IMR-90 (cell line): Measurements from ENCODE around the gene FBXW7. TPM values are rescaled to one million over a fixed set of nuclear protein-coding genes. Genes with fewer than 3 reads are reported as not detected.

Experiments
- ATAC-seq: fragments of 200-7000 bp; cut with Tn5 transposase; 2 replicates; pipeline ENCODE4 v1.9.1; 2020; ENCODE audit warnings: low read depth, mild to moderate bottlenecking, moderate library complexity
- BruUV-seq: library from RNA; stranded (reverse); fragments of 400-500 nt; replicated peaks from 2 replicates; lab custom pipeline; 2021; lab: Mats Ljungman, UMichigan
- CTCF ChIA-PET: fragments of 300-600 bp; formaldehyde crosslinking; extraction: SDS; loops from one replicate; lab custom pipeline; 2021; ENCODE audit warnings: antibody characterized with exemption; lab: Yijun Ruan, JAX
- POLR2A ChIA-PET: fragments of 300-600 bp; sonication (Branson Sonifier 250); formaldehyde crosslinking; loops from one replicate; lab custom pipeline; 2022; ENCODE audit warnings: antibody characterized with exemption; ENCODE audit not compliant: unreplicated experiment; lab: Charles Lee
- DNase-seq: peaks from one replicate; pipeline ENCODE4 v3.0.0; 2013
- H2AFZ ChIP-seq: replicated peaks from 2 replicates; pipeline ENCODE3; 2013; ENCODE audit warnings: low read length, mild to moderate bottlenecking; ENCODE audit not compliant: poor library complexity
- H2AK5ac ChIP-seq: 2 replicates; pipeline ENCODE4 v1.6.1; 2013; ENCODE audit warnings: low read depth, low read length, inconsistent platforms
- H2AK9ac ChIP-seq: replicated peaks from 2 replicates; pipeline ENCODE3; 2013; ENCODE audit warnings: mild to moderate bottlenecking, low read depth, low read length, moderate library complexity; ENCODE audit not compliant: poor library complexity
- H2BK120ac ChIP-seq: 2 replicates; pipeline ENCODE4 v1.6.1; 2013; ENCODE audit warnings: low read depth, low read length, inconsistent platforms
- H2BK15ac ChIP-seq: 3 replicates; pipeline ENCODE4 v1.6.1; 2013; ENCODE audit warnings: low read depth, low read length, inconsistent platforms
- H2BK20ac ChIP-seq: 2 replicates; pipeline ENCODE4 v1.6.1; 2013; ENCODE audit warnings: low read depth, mild to moderate bottlenecking, inconsistent platforms, low read length, moderate library complexity
- H2BK5ac ChIP-seq: 2 replicates; pipeline ENCODE4 v1.6.1; 2013; ENCODE audit warnings: mild to moderate bottlenecking, low read depth, low read length, inconsistent platforms; ENCODE audit not compliant: poor library complexity, severe bottlenecking
- H3K14ac ChIP-seq: replicated peaks from 2 replicates; pipeline ENCODE4 v1.6.1; 2013; ENCODE audit warnings: low read depth, low read length, inconsistent platforms
- H3K18ac ChIP-seq: 2 replicates; pipeline ENCODE4 v1.6.1; 2013; ENCODE audit warnings: low read depth, low read length, control low read depth
- H3K23ac ChIP-seq: 2 replicates; pipeline ENCODE4 v1.6.1; 2013; ENCODE audit warnings: low read depth, low read length, inconsistent platforms
- H3K27ac ChIP-seq: 2 replicates; pipeline ENCODE4 v1.5.1; 2013; ENCODE audit warnings: mild to moderate bottlenecking, control low read depth, low read length; ENCODE audit not compliant: insufficient read depth
- H3K27me3 ChIP-seq: 2 replicates; pipeline ENCODE4 v1.6.1; 2013; ENCODE audit warnings: low read length; ENCODE audit not compliant: control insufficient read depth, insufficient read depth
- H3K36me3 ChIP-seq: 2 replicates; pipeline ENCODE4 v1.6.1; 2013; ENCODE audit warnings: low read length, mixed read lengths; ENCODE audit not compliant: control insufficient read depth, insufficient read depth
- H3K4ac ChIP-seq: 2 replicates; pipeline ENCODE4 v1.6.1; 2013; ENCODE audit warnings: low read depth, low read length, inconsistent platforms
- H3K4me1 ChIP-seq: 2 replicates; pipeline ENCODE4 v1.6.1; 2013; ENCODE audit warnings: low read length, mixed read lengths; ENCODE audit not compliant: control insufficient read depth, insufficient read depth
- H3K4me2 ChIP-seq: 2 replicates; pipeline ENCODE4 v1.6.1; 2013; ENCODE audit warnings: low read depth, mild to moderate bottlenecking, control low read depth, low read length, moderate library complexity
- H3K4me3 ChIP-seq: 2 replicates; pipeline ENCODE4 v1.5.1; 2013; ENCODE audit warnings: low read depth, mild to moderate bottlenecking, control low read depth, low read length, moderate library complexity; ENCODE audit not compliant: insufficient read depth
- H3K56ac ChIP-seq: 2 replicates; pipeline ENCODE4 v1.6.1; 2013; ENCODE audit warnings: low read length, inconsistent platforms; ENCODE audit not compliant: insufficient read depth; ENCODE audit errors: extremely low read depth
- H3K79me1 ChIP-seq, 2 experiments: 2 replicates each; pipeline ENCODE4 v1.6.1; 2013; ENCODE audit warnings: low read length in 2 of 2, inconsistent platforms in 1 of 2, low read depth in 1 of 2
- H3K9ac ChIP-seq: 2 replicates; pipeline ENCODE4 v1.6.1; 2013; ENCODE audit warnings: low read depth, low read length, control low read depth
- H3K9me1 ChIP-seq: 2 replicates; pipeline ENCODE4 v1.6.1; 2013; ENCODE audit warnings: low read length, inconsistent platforms; ENCODE audit not compliant: insufficient read depth
- H3K9me3 ChIP-seq: 2 replicates; pipeline ENCODE4 v1.6.1; 2013; ENCODE audit warnings: low read length; ENCODE audit not compliant: control insufficient read depth, insufficient read depth
- H4K20me1 ChIP-seq: 2 replicates; pipeline ENCODE4 v1.6.1; 2013; ENCODE audit warnings: low read length, inconsistent platforms; ENCODE audit not compliant: insufficient read depth
- H4K5ac ChIP-seq: 2 replicates; pipeline ENCODE4 v1.6.1; 2013; ENCODE audit warnings: mild to moderate bottlenecking, low read depth, low read length, control low read depth
- H4K8ac ChIP-seq, 2 experiments: 2 replicates each; pipeline ENCODE4 v1.6.1; 2013; ENCODE audit warnings: low read depth in 2 of 2, low read length in 2 of 2, control low read depth in 1 of 2, inconsistent platforms in 1 of 2
- H4K91ac ChIP-seq: 2 replicates; pipeline ENCODE4 v1.6.1; 2013; ENCODE audit warnings: low read depth, low read length, inconsistent platforms; ENCODE audit not compliant: insufficient read depth
- BHLHE40 ChIP-seq: fragments of 150-350 bp; IDR thresholded peaks from 2 replicates; pipeline ENCODE4 v1.6.1; 2016; ENCODE audit warnings: mild to moderate bottlenecking, low read depth, low read length
- CEBPB ChIP-seq: IDR thresholded peaks from 2 replicates; pipeline ENCODE4 v1.6.1; 2012; ENCODE audit warnings: low read depth, low read length, improper control_type of control experiment
- CHD1 ChIP-seq: IDR thresholded peaks from 2 replicates; pipeline ENCODE4 v1.6.1; 2012; ENCODE audit warnings: low read depth, low read length, improper control_type of control experiment
- ELK1 ChIP-seq: fragments of 150-350 bp; IDR thresholded peaks from 2 replicates; pipeline ENCODE4 v1.6.1; 2016; ENCODE audit warnings: low read depth, mild to moderate bottlenecking, low read length, moderate library complexity, borderline replicate concordance
- FOS ChIP-seq: fragments of 150-350 bp; IDR thresholded peaks from 2 replicates; pipeline ENCODE4 v1.6.1; 2016; ENCODE audit warnings: low read depth, low read length
- MAFK ChIP-seq: IDR thresholded peaks from 2 replicates; pipeline ENCODE4 v1.6.1; 2012; ENCODE audit warnings: low read depth, low read length, improper control_type of control experiment
- MAZ ChIP-seq: IDR thresholded peaks from 2 replicates; pipeline ENCODE4 v1.6.1; 2012; ENCODE audit warnings: low read depth, mild to moderate bottlenecking, low read length, improper control_type of control experiment, moderate library complexity, borderline replicate concordance
- MXI1 ChIP-seq: IDR thresholded peaks from 2 replicates; pipeline ENCODE4 v1.6.1; 2012; ENCODE audit warnings: low read depth, mild to moderate bottlenecking, low read length, moderate library complexity, borderline replicate concordance
- NFE2L2 ChIP-seq: fragments of 150-350 bp; IDR thresholded peaks from 2 replicates; pipeline ENCODE4 v1.6.1; 2016; ENCODE audit warnings: low read depth, mild to moderate bottlenecking, low read length
- POLR2A ChIP-seq: IDR thresholded peaks from 2 replicates; pipeline ENCODE4 v1.6.1; 2012; ENCODE audit warnings: mild to moderate bottlenecking, low read depth, low read length
- RAD21 ChIP-seq: IDR thresholded peaks from 2 replicates; pipeline ENCODE4 v1.6.1; 2012; ENCODE audit warnings: low read length, improper control_type of control experiment
- RCOR1 ChIP-seq: IDR thresholded peaks from 2 replicates; pipeline ENCODE4 v1.6.1; 2012; ENCODE audit warnings: mild to moderate bottlenecking, low read length, improper control_type of control experiment; ENCODE audit not compliant: insufficient replicate concordance
- RFX5 ChIP-seq: IDR thresholded peaks from 2 replicates; pipeline ENCODE4 v1.8.0; 2012; ENCODE audit warnings: low read depth, mild to moderate bottlenecking, low read length, moderate library complexity
- SMC3 ChIP-seq: fragments of 150-350 bp; IDR thresholded peaks from 2 replicates; pipeline ENCODE4 v1.6.1; 2016; ENCODE audit warnings: low read depth, mild to moderate bottlenecking, antibody characterized with exemption, low read length, moderate library complexity
- USF2 ChIP-seq: fragments of 150-350 bp; IDR thresholded peaks from 2 replicates; pipeline ENCODE4 v1.6.1; 2017; ENCODE audit warnings: mild to moderate bottlenecking, antibody characterized with exemption, low read length, low read depth
- WGBS, 2 experiments: methylation state at CpG; one replicate each; pipeline versions ENCODE4 v1.1.5 to v1.1.7; 2013; ENCODE audit warnings: missing lambda C conversion rate in 2 of 2; ENCODE audit not compliant: insufficient read length in 1 of 2; ENCODE audit errors: extremely low coverage in 2 of 2; 5-methylcytosine and 5-hydroxymethylcytosine counted together
- dilution Hi-C: fragments of 300-500 bp; cut with HindIII; formaldehyde crosslinking; loops from one replicate; pipeline ENCODE4 v1.14.3; 2018; ENCODE audit warnings: low sequenced_read_pairs; ENCODE audit not compliant: unreplicated experiment
- in situ Hi-C: fragments of 300-500 bp; cut with MboI; formaldehyde crosslinking; loops from 3 replicates; pipeline ENCODE4 v1.14.3; 2019; ENCODE audit warnings: low sequenced_read_pairs, inconsistent platforms, mixed read lengths
- intact Hi-C: fragments of 100-400 bp; cut with micrococcal nuclease; formaldehyde crosslinking; loops from 2 replicates; pipeline ENCODE4 v1.10.0; 2022
- polyA plus RNA-seq, 3 experiments: library from polyadenylated mRNA; depleted of rRNA; stranded (reverse); fragments of >200 nt; gene quantifications; 2 replicates each; pipeline ENCODE4 v1.2.3, GENCODE V29; 2012; ENCODE audit warnings: low replicate concordance in 1 of 3
- total RNA-seq: library from RNA; depleted of rRNA; stranded (reverse); fragments of >200 nt; gene quantifications from 2 replicates; pipeline ENCODE4 v1.2.3, GENCODE V29; 2012
- TF ChIP-seq, protein P1 (sequence below): conservative IDR thresholded peaks from 2 replicates; pipeline ENCODE4 v1.5.1; 2012; ENCODE audit warnings: mild to moderate bottlenecking, low read depth, low read length, improper control_type of control experiment

FBXW7 gene
- total and polyA plus RNA-seq, 2 of the 4 experiments (the other 2 are of a cell fraction), result 7.2 to 27.4 TPM

GRCh38 chr4:152530600-152530999 is 5.3 kb downstream of the FBXW7 start:
- dilution Hi-C loops, result no loop called here
- H3K56ac ChIP-seq, result no peak overlapping the region

More at GRCh38 chr4:152530600-152530999, 5.3 kb downstream of the FBXW7 start:
- Histone ChIP-seq H3K18ac (no peak overlapping the region), H2BK120ac (no peak overlapping the region), H3K23ac (no peak overlapping the region), H3K27me3 (no peaks in the 10 kb centered on the region), H2BK15ac (no peak overlapping the region), H3K36me3 (0 out of 2 replicates have a peak, but pooled peaks cover 2% of the 10 kb centered on the region), H2BK20ac (no peak overlapping the region), H4K5ac (no peak overlapping the region), H3K27ac (no peak overlapping the region), H4K91ac (no peak overlapping the region), H3K9ac (no peak overlapping the region), H2AK5ac (no peak overlapping the region), H2AFZ (no peak overlapping the region), H3K4me3 (no peak overlapping the region), H2AK9ac (no peak overlapping the region), H3K14ac (no peak overlapping the region), H3K9me1 (no peaks in the 10 kb centered on the region), H3K9me3 (no peaks in the 10 kb centered on the region), H3K4ac (no peak overlapping the region), H3K4me1 (no peaks in the 10 kb centered on the region), H4K20me1 (peaks cover 16% of the 10 kb centered on the region), H3K4me2 (no peak overlapping the region), H3K79me1 (peaks cover 23 to 26% of the 10 kb centered on the region in 2 experiments), H2BK5ac (no peak overlapping the region), H4K8ac (no peak overlapping the region)
- in situ Hi-C loops (no loop called here), intact Hi-C loops (no loop called here)
- no TSS peak for BruUV-seq
- no peak for TF ChIP-seq NFE2L2
- no peak for TF ChIP-seq CEBPB
- no peak for TF ChIP-seq RCOR1
- TF ChIP-seq MAFK, result no peak
- TF ChIP-seq CHD1, result no peak
- no peak for TF ChIP-seq SMC3
- TF ChIP-seq RFX5, result no peak
- TF ChIP-seq, protein P1, sequence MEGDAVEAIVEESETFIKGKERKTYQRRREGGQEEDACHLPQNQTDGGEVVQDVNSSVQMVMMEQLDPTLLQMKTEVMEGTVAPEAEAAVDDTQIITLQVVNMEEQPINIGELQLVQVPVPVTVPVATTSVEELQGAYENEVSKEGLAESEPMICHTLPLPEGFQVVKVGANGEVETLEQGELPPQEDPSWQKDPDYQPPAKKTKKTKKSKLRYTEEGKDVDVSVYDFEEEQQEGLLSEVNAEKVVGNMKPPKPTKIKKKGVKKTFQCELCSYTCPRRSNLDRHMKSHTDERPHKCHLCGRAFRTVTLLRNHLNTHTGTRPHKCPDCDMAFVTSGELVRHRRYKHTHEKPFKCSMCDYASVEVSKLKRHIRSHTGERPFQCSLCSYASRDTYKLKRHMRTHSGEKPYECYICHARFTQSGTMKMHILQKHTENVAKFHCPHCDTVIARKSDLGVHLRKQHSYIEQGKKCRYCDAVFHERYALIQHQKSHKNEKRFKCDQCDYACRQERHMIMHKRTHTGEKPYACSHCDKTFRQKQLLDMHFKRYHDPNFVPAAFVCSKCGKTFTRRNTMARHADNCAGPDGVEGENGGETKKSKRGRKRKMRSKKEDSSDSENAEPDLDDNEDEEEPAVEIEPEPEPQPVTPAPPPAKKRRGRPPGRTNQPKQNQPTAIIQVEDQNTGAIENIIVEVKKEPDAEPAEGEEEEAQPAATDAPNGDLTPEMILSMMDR, result no peak
- no peak for TF ChIP-seq ELK1
- TF ChIP-seq RAD21, result no peak
- TF ChIP-seq FOS, result no peak
- TF ChIP-seq MAZ, result no peak
- TF ChIP-seq USF2, result no peak
- TF ChIP-seq POLR2A, result no peak
- TF ChIP-seq BHLHE40, result no peak
- no peak for TF ChIP-seq MXI1
- ATAC-seq (no peak), DNase-seq (no peak)
- CTCF ChIA-PET, result interaction anchor here (1.1 kb wide), 2 partner anchors 29 to 30 kb away, joined by 3 to 6 read pairs; no protein-coding TSS in a partner anchor
- no CpG with 5 or more reads among the region's 2 CpGs for WGBS, 2 experiments
- POLR2A ChIA-PET, result no interaction called here
